MG63 (cell line): ENCODE data around the gene PARVB. TPM values are rescaled to one million over a fixed set of nuclear protein-coding genes. Genes with fewer than 3 reads are reported as not detected.

ENCODE experiments used
- DNase-seq: peaks from one replicate; pipeline ENCODE4 v3.0.0-alpha.2; 2020
- H3K27me3 ChIP-seq: fragments of 250-450 bp; sonication (Bioruptor Pico); 2 replicates; pipeline ENCODE4 v1.5.1; 2020; ENCODE audit warnings: mild to moderate bottlenecking, moderate library complexity
- H3K36me3 ChIP-seq: fragments of 250-450 bp; sonication (Bioruptor Pico); 2 replicates; pipeline ENCODE4 v1.5.1; 2020; ENCODE audit warnings: mild to moderate bottlenecking, moderate library complexity
- H3K4me3 ChIP-seq: fragments of 250-450 bp; sonication (Bioruptor Pico); 2 replicates; pipeline ENCODE4 v1.5.1; 2020; ENCODE audit warnings: mild to moderate bottlenecking, moderate library complexity
- H3K9me3 ChIP-seq: fragments of 250-450 bp; sonication (Bioruptor Pico); 2 replicates; pipeline ENCODE4 v1.5.1; 2020; ENCODE audit warnings: mild to moderate bottlenecking, moderate library complexity
- total RNA-seq: library from RNA; depleted of rRNA; stranded (reverse); fragments of >200 nt; shearing (Covaris generic); gene quantifications from 2 replicates; pipeline ENCODE4 v1.2.3, GENCODE V29; 2014; ENCODE audit warnings: low replicate concordance; rRNA removed

PARVB gene
- total RNA-seq, 1 experiment from 2014 or later, result 88.1 TPM

DNA sequence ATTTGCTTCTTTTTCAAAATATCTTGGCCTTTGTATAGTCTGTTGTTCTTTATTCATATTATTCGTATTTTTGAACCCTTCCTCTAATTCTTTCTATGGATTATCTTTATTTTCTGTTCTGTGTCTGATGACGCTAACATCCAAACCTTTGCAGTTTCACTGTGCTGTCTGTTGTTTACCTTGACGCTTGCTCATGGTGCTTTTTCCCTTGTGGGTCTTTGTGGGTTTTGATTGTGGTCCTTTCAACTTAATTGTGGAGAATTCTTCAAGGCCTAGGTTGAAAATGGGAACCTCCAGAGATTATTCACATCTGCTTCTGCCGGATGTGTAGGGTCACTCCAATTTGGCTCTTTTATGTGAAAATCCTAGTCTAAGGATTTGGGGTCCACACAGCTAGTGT is 191.2 kb downstream of the PARVB start:
- Histone ChIP-seq H3K27me3 (no peaks in the 10 kb centered on the region), H3K9me3 (peaks cover 5% of the 10 kb centered on the region; the same call in 1 of the 2 replicates), H3K36me3 (no peaks in the 10 kb centered on the region), H3K4me3 (no peak overlapping the region)
- no peak for DNase-seq

DNA sequence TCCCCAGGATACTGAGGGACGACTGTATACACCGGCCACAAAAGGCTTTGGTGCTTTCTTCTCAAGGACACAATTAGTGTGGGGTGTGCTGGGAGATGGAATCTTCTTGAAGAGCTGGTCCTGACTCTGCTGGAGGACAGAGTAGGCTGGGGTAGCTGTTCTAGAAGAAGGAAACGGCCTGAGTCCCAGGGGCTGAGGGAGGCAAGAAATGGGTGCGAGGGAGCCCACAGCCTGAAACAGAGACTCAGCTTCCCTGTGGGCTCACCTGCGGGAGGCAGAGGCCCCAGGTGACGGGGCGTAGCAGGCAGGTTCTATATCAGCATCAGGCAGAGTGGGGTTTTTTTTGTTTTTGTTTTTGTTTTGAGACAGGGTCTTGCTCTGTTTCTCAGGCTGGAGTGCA is 193.2 kb downstream of the PARVB start:
- H3K9me3 ChIP-seq, result peaks cover 5% of the 10 kb centered on the region; the same call in 1 of the 2 replicates
- H3K36me3 ChIP-seq, result no peaks in the 10 kb centered on the region
- DNase-seq, result no peak
- no peak overlapping the region for H3K4me3 ChIP-seq
- H3K27me3 ChIP-seq, result no peaks in the 10 kb centered on the region

DNA sequence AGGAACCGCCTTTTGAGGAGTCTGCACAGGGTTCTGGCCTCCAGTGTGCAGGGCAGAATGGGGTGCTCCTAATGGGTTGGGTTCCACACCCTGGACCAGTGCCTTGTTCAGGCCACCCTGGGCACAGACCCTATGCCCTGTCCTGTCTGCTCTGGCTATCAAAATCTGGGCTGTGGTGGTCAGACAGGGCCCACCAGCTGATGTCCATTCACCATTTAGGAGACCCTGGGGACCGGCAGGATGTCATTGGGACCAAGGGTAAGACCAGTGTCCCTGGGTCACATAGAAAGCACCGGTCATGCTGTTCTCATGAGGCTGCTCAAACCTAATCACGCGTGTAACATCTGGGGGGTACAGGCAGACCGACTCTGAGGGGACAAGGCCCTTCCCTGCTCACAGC is 194.0 kb downstream of the PARVB start:
- Histone ChIP-seq H3K4me3 (no peak overlapping the region), H3K27me3 (no peaks in the 10 kb centered on the region), H3K9me3 (peaks cover 5% of the 10 kb centered on the region; the same call in 1 of the 2 replicates), H3K36me3 (no peaks in the 10 kb centered on the region)
- DNase-seq, result no peak

DNA sequence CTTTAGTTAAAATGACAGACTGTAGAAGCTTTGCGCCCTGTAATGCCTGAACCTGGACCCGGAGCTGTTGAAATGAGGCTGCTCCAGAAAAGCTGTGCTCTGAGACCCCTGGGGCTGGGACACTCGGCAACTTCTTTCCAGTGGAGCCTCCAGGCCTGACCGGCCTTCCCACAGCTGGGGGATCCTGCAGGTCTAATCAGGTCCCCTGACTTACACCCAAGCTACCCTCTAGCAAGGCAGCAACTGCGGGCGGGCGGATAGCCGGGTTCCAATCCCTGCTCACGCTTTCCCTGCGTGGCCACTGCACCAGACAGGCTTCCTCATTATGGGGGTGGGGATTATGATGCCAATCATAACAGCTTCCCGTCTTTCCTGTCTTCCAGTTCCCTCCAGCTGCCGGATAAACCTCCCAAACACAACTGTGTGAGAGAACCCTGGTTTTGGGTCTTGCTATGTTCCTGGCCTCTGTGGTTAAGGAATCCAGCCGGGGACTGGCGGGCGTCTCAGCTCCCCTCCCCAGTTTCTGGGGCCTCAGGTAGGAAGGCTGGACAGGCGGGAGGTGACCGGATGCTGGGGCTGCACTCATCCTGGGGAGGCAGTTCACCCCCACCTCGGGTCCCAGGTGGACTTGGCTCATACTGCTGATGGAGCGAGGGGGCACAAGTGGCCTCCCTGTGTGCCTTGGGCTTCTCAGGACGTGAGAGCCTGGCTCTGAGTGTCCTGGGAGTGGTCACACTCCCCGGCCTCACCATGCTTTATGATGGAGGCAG is 195.2 kb downstream of the PARVB start:
- DNase-seq, result no peak

DNA sequence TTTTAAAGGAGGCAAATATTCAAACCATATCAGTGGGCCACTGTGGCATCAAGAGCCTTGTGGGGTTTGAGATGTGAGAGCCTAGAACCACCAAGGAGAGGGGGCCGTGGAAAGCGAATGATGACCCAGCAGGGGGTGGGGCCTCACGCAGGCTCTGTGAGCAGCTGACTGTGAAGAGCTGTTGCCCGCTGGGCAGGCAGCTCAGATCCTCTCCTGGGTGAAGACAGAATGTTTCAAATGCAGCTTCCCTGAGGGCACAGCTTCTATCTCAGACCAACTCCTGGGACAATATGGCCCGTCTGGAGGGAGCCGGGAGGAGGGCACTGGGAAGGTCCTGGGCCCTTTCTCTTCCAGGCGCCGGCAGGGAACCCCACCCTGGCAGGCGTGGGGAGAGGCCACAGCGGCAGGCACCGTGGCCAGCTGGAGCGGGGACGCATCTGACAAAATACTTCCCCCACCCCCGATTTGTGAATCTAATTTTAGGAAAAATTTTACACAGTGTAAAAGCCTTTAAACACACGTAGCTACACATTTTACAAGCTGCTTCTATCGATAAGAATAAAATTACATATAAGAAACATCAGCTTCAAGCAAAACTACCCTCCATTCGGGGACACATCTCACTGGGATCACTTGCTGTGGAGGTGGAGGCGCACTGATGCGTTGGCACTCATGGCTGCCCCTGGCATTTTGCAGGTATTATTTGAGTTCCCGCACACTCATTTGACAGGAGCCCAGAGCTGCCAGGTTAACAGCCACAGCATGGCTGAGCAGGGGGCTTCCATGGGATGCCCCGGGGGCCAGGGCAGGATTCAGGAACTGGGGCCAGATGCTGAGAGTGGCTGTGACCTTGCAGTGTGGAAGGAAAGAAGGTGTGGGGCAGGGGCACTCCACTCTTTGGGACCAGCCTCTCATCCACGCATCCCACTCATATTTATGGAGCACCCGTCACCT is 196.9 kb downstream of the PARVB start:
- DNase-seq, result no peak
- no peaks in the 10 kb centered on the region for H3K36me3 ChIP-seq
- no peak overlapping the region for H3K4me3 ChIP-seq
- H3K27me3 ChIP-seq, result no peaks in the 10 kb centered on the region
- H3K9me3 ChIP-seq, result no peaks in the 10 kb centered on the region

More for the DNA sequence above, 195.2 kb downstream of the PARVB start:
- Histone ChIP-seq H3K9me3 (peaks cover 5% of the 10 kb centered on the region; the same call in 1 of the 2 replicates), H3K4me3 (no peak overlapping the region), H3K36me3 (no peaks in the 10 kb centered on the region), H3K27me3 (no peaks in the 10 kb centered on the region)

DNA sequence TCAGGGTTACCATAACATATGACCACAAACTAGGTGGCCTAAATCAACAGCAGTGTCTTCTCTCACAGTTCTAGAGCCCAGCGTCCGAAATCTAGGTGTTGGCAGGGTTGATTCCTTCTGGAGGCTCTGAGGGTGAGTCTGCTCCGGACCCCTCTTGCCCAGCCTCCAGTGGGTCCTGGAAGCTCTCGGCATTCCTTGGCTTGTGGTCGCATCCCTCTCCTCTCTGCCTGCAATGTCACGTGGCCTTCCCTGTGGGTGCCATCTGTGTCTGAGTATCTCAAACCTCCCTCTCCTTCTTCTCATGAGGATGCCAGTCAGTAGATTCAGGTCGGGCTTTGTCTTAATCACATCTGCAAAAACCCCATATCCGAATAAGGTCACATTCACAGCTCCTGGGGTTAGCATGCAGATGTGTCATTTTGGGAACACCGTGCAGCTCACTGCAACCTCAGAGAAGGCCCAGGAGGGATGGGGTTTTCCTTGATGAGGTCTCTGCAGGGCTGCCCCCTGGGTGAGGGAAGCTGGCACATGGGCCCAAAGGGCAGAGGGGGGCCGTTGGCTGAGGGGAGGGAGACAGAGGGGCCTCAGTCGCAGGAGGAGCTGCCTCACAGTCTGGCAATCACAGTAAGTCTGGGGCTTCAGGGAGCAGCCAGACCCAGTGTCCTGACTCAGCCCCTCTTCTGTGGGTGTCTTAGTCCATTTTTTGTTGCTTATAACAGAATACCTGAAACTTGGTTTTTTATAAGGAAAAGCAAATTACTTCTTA is 197.8 kb downstream of the PARVB start:
- H3K9me3 ChIP-seq, result no peaks in the 10 kb centered on the region
- H3K36me3 ChIP-seq, result no peaks in the 10 kb centered on the region
- H3K27me3 ChIP-seq, result no peaks in the 10 kb centered on the region
- no peak overlapping the region for H3K4me3 ChIP-seq
- DNase-seq, result no peak

Other genes starting within 250 kb of the PARVB start
- gene EFCAB6, start 212.0 kb upstream of the PARVB start, total RNA-seq, result 0.37 and 2.9 TPM in 2 replicates
- gene SULT4A1, start 161.8 kb upstream of the PARVB start, total RNA-seq, result not detected in 2 replicates
- gene PNPLA5, start 132.3 kb upstream of the PARVB start, total RNA-seq, result not detected in 2 replicates
- 4.1 and 6.7 TPM in 2 replicates for gene PNPLA3, start 100.5 kb upstream of the PARVB start, total RNA-seq
- gene SAMM50, start 68.9 kb upstream of the PARVB start, total RNA-seq, result 65.1 and 90.4 TPM in 2 replicates
- gene PARVG, start 156.6 kb downstream of the PARVB start, total RNA-seq, result not detected in 2 replicates